Colon (tissue), 2 donors: ENCODE results near the gene SUPT3H.
"Not testable (repeated sequence)": the region's sequence is repeated elsewhere in the genome, so short reads cannot be mapped to it uniquely, and the experiment has no call there.

Source experiments
- FAIRE-seq: peaks from 2 replicates; lab custom pipeline; 2012; peaks lifted over from hg19 to GRCh38; lab: Jason Lieb, UNC
- donor health status: control.
- donor health status: control.

The SUPT3H gene

GRCh38 chr6:45255434-45255833 lies 122.3 kb downstream of the SUPT3H start:
- no peak for FAIRE-seq

- FAIRE-seq, result no peak
These were observed 123.5 kb downstream of the SUPT3H start for GRCh38 chr6:45254253-45254652.

GRCh38 chr6:45253453-45253852 lies 124.3 kb downstream of the SUPT3H start:
- no peak for FAIRE-seq

GRCh38 chr6:45231660-45232059 lies 146.1 kb downstream of the SUPT3H start:
- FAIRE-seq, result no peak

- no peak for FAIRE-seq
These were observed 148.3 kb downstream of the SUPT3H start for GRCh38 chr6:45229416-45229815.

GRCh38 chr6:45226081-45226480 lies 151.7 kb downstream of the SUPT3H start:
- FAIRE-seq, result no peak

- no peak for FAIRE-seq
These were observed 155.4 kb downstream of the SUPT3H start for GRCh38 chr6:45222380-45222779.

GRCh38 chr6:45215759-45216158 lies 162.0 kb downstream of the SUPT3H start:
- no peak for FAIRE-seq

GRCh38 chr6:45212976-45213375 lies 164.8 kb downstream of the SUPT3H start:
- no peak for FAIRE-seq

GRCh38 chr6:45209762-45210161 lies 168.0 kb downstream of the SUPT3H start:
- no peak for FAIRE-seq

- no peak for FAIRE-seq
These were observed 170.8 kb downstream of the SUPT3H start for GRCh38 chr6:45206793-45207492.

- FAIRE-seq, result no peak
These were observed 176.2 kb downstream of the SUPT3H start for GRCh38 chr6:45201484-45201883.

- no peak for FAIRE-seq
These were observed 177.2 kb downstream of the SUPT3H start for GRCh38 chr6:45200510-45200909.

GRCh38 chr6:45199554-45199953 lies 178.2 kb downstream of the SUPT3H start:
- FAIRE-seq, result no peak

GRCh38 chr6:45196121-45196520 lies 181.6 kb downstream of the SUPT3H start:
- no peak for FAIRE-seq

- no peak for FAIRE-seq
These were observed 182.6 kb downstream of the SUPT3H start for GRCh38 chr6:45195137-45195536.

- no peak for FAIRE-seq
These were observed 185.2 kb downstream of the SUPT3H start for GRCh38 chr6:45192556-45192955.

- FAIRE-seq, result no peak
These were observed 186.3 kb downstream of the SUPT3H start for GRCh38 chr6:45191414-45191813.

- no peak for FAIRE-seq
These were observed 189.9 kb downstream of the SUPT3H start for GRCh38 chr6:45187836-45188235.

GRCh38 chr6:45185403-45186251 lies 192.1 kb downstream of the SUPT3H start:
- no peak for FAIRE-seq

GRCh38 chr6:45184937-45185336 lies 192.8 kb downstream of the SUPT3H start:
- no peak for FAIRE-seq

GRCh38 chr6:45184040-45184439 lies 193.7 kb downstream of the SUPT3H start:
- FAIRE-seq, result no peak

GRCh38 chr6:45176373-45176772 lies 201.4 kb downstream of the SUPT3H start:
- FAIRE-seq, result not testable (repeated sequence)

GRCh38 chr6:45175272-45175671 lies 202.5 kb downstream of the SUPT3H start:
- no peak for FAIRE-seq
